Fibroblast of villous mesenchyme (primary cell): ENCODE results near the gene CCL3. TPM values are rescaled to one million over a fixed set of nuclear protein-coding genes. Genes with fewer than 3 reads are reported as not detected.
A peak's percentile ranks its signal among the peaks of the same experiment; 100 is the strongest.

Experiments used
- DNase-seq: peaks from one replicate; pipeline ENCODE4 v3.0.0-alpha.2; 2010; ENCODE audit warnings: low read depth
- H3K4me3 ChIP-seq: 2 replicates; pipeline ENCODE4 v1.5.1; 2011; ENCODE audit warnings: low read depth, mild to moderate bottlenecking, low read length
- total RNA-seq: library from RNA; depleted of rRNA; stranded (reverse); fragments of >200 nt; gene quantifications from 2 replicates; pipeline ENCODE4 v1.2.3, GENCODE V29; 2012
- TF ChIP-seq, protein P1 (sequence below): IDR thresholded peaks from 2 replicates; pipeline ENCODE4 v1.5.1; 2012; ENCODE audit warnings: low read depth, mild to moderate bottlenecking, low read length; ENCODE audit not compliant: insufficient read depth

CCL3 gene
- total RNA-seq, 1 donor, result not detected

DNA sequence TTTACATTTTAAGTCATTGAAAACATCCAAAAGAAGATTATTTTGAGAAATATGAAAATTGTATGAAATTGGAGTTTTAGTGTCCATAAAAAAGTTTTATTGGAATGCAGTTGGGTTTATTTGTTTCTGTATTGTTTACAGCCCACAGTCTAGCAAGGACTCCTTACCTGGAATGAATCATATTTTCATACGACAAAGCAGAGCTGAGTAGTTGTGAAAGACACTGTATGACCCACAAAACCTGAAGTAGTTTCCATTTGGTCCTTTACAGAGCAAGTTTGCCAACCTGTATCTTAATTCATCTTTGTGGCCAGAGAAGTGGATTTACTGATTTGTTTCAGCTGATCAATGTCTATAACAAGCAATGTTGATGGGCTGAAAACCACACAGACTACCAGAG lies 15.6 kb downstream of the CCL3 start:
- TF ChIP-seq, protein P1, sequence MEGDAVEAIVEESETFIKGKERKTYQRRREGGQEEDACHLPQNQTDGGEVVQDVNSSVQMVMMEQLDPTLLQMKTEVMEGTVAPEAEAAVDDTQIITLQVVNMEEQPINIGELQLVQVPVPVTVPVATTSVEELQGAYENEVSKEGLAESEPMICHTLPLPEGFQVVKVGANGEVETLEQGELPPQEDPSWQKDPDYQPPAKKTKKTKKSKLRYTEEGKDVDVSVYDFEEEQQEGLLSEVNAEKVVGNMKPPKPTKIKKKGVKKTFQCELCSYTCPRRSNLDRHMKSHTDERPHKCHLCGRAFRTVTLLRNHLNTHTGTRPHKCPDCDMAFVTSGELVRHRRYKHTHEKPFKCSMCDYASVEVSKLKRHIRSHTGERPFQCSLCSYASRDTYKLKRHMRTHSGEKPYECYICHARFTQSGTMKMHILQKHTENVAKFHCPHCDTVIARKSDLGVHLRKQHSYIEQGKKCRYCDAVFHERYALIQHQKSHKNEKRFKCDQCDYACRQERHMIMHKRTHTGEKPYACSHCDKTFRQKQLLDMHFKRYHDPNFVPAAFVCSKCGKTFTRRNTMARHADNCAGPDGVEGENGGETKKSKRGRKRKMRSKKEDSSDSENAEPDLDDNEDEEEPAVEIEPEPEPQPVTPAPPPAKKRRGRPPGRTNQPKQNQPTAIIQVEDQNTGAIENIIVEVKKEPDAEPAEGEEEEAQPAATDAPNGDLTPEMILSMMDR, result no peak
- no peak overlapping the region for H3K4me3 ChIP-seq
- no peak for DNase-seq

DNA sequence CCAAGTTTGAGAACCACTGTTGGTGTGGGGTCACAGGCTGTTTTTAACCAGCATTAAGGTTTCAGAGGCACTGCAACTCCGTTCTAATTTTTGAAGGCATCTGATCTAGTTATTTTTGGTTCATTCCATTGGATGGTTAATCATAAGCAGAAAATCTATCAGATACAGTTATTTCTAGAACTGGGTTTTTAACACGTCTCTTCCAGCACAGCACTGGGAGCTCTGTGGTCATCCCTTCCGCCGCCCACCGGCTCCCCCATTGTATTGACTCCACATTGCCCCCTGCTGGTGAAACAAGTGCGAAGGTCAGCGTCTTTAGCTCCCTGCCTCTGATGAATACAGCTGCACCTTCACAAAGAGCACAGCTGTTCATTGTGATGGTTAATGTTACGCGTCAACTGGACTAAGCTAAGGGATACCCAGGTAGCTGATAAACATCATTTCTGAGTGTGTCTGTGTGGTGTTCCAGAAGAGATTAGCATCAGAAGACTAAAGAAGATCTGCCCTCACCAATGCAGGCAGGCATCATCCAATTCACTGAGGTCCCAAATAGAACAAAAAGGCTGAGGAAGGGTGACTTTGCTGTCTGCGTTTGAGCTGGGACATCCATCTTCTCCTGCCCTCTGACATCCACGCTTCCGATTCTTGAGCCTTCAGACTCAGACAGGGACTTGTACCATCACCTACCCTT lies 17.4 kb downstream of the CCL3 start:
- no peak overlapping the region for H3K4me3 ChIP-seq
- TF ChIP-seq, protein P1, result peak; percentile 63
- peak; percentile 14 for DNase-seq

DNA sequence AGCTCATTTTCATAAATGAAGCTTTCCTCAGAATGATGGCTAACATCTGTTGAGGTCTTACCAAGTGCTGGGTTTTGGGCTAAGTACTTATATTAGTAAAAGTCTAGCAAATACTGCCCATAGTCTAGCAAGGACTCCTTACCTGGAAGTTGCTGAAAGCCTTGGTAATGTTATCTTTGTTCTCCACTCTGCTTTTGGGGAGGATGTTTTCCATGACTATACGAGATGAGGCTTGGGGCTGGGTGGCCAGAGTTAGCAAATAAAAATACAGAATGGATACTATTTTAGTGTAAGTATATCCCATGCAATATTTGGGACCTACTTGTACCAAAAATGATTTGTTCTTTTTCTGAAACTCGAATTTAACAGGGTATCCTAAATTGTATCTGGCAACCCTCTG lies 18.2 kb downstream of the CCL3 start:
- TF ChIP-seq, protein P1, result no peak
- no peak overlapping the region for H3K4me3 ChIP-seq
- DNase-seq, result no peak

DNA sequence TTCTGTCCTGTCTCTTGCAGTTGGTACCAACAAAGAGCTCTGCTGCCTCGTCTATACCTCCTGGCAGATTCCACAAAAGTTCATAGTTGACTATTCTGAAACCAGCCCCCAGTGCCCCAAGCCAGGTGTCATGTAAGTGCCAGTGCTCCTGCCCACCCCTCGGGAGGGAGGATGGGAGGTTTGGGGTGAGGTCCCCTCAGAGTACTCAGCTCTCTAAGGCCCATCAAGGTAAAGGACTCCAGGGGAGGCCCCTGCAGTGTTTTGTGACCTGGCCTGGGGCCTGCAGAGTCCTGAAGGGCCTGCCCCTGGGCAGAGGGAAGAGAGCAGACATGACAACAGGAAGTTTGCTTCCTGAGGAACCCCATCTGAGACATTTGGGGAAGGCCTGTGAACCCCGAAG lies 19.5 kb downstream of the CCL3 start:
- DNase-seq, result no peak
- H3K4me3 ChIP-seq, result no peak overlapping the region
- TF ChIP-seq, protein P1, result no peak

DNA sequence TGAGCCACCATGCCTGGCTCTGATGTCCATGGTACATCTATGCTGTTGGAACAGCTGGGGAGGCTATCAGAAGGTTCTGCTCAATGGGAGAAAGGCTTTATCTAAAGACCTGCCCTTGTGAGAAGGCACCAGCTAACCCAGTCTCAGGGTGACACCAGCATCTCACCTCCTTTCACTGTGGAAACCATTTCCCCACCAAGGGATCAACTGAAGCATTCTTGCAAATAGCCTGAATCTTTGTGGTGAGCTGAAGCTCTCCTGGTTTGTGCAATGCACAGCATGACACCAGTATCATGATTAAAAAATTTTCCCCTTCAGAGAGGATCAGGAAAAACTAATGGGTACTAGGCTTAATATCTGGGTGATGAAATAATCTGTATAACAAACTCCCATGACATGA lies 20.8 kb downstream of the CCL3 start:
- TF ChIP-seq, protein P1, result no peak
- no peak for DNase-seq
- H3K4me3 ChIP-seq, result no peak overlapping the region

DNA sequence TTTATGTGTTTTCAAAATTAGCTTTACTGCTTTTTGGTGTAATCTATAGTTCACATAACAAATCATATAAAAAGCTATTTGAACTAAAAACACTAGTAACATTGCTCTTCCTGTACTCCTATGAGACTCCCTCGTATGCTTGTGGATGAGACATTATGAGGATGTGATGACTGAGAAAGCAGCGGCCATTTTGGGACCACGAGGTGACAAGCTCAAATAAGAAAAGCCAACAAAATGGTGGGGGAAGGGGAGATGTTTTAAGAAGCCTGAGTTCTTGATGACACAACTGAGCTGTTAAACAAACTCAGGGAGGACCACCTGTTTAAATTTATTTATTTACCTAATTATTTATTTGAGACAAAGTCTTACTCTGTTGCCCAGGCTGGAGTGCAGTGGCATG lies 21.4 kb downstream of the CCL3 start:
- no peak overlapping the region for H3K4me3 ChIP-seq
- TF ChIP-seq, protein P1, result no peak

More for the DNA sequence above, 21.4 kb downstream of the CCL3 start:
- DNase-seq, result no peak
